HepG2 (cell line): ENCODE data around the gene ABCB6. TPM values are rescaled to one million over a fixed set of nuclear protein-coding genes. Genes with fewer than 3 reads are reported as not detected.

Source experiments
- ATAC-seq: fragments of 200-7000 bp; cut with Tn5 transposase; 3 replicates; pipeline ENCODE4 v1.9.1; 2020; ENCODE audit warnings: mild to moderate bottlenecking, moderate library complexity
- BruUV-seq: library from RNA; stranded (reverse); fragments of 400-500 nt; replicated peaks from 2 replicates; lab custom pipeline; 2021; lab: Mats Ljungman, UMichigan
- CTCF ChIA-PET: fragments of 300-600 bp; formaldehyde crosslinking; extraction: SDS; loops from one replicate; lab custom pipeline; 2021; ENCODE audit warnings: low total read pairs, inconsistent platforms, low intra/inter-chr PET ratio; lab: Yijun Ruan, JAX
- POLR2A ChIA-PET: fragments of 350-600 bp; sonication (Branson Sonifier 250); formaldehyde crosslinking; loops from one replicate; lab custom pipeline; 2020; ENCODE audit warnings: antibody characterized with exemption, inconsistent platforms; lab: Yijun Ruan, JAX
- DNase-seq: peaks from one replicate; pipeline ENCODE4 v3.0.0-alpha.2; 2015; ENCODE audit warnings: low spot score
- FAIRE-seq: peaks from 3 replicates; lab custom pipeline; 2011; peaks lifted over from hg19 to GRCh38; lab: Jason Lieb, UNC
- H2AFZ ChIP-seq: one replicate; pipeline ENCODE4 v1.6.1; 2011; ENCODE audit warnings: low read length, inconsistent platforms
- H3K27ac ChIP-seq: fragments of 300-600 bp; 3 replicates; pipeline ENCODE4 v1.8.0; 2011; ENCODE audit warnings: mixed run types, mild to moderate bottlenecking, mixed read lengths, low read length, inconsistent platforms; ENCODE audit not compliant: insufficient read depth; ENCODE audit errors: extremely low read length
- H3K27me3 ChIP-seq, 2 experiments: fragments of 200-600 bp in 1 of 2; 2 replicates in 1 of 2; 3 replicates in 1 of 2; pipeline versions ENCODE4 v1.6.0 to v1.8.0; 2011; ENCODE audit warnings: low read length in 2 of 2, mild to moderate bottlenecking in 2 of 2, moderate library complexity in 2 of 2, inconsistent platforms in 1 of 2; ENCODE audit not compliant: insufficient read depth in 2 of 2, control insufficient read depth in 1 of 2
- H3K36me3 ChIP-seq, 2 experiments: fragments of 200-600 bp in 1 of 2; replicated peaks in 1 of 2; 2 replicates in 1 of 2; 3 replicates in 1 of 2; pipeline versions ENCODE4 v1.5.1 to v1.8.0; 2011; ENCODE audit warnings: low read length in 2 of 2, inconsistent platforms in 1 of 2; ENCODE audit not compliant: insufficient read depth in 2 of 2, control insufficient read depth in 1 of 2
- H3K4me1 ChIP-seq: 2 replicates; pipeline ENCODE4 v1.5.1; 2012; ENCODE audit warnings: low read length, inconsistent platforms; ENCODE audit not compliant: insufficient read depth
- H3K4me2 ChIP-seq: 2 replicates; pipeline ENCODE4 v1.6.0; 2011; ENCODE audit warnings: low read depth, low read length, inconsistent platforms
- H3K4me3 ChIP-seq, 3 experiments: fragments of 200-600 bp in 1 of 3; sonication (generic), shearing (Covaris generic) in 1 of 3; replicated peaks in 1 of 3; 2 replicates each; pipeline ENCODE4 v1.5.1; 2011 to 2016; ENCODE audit warnings: low read length in 3 of 3, inconsistent platforms in 2 of 3, low read depth in 2 of 3, mild to moderate bottlenecking in 2 of 3, control low read depth in 1 of 3, mixed read lengths in 1 of 3; ENCODE audit not compliant: insufficient read depth in 1 of 3
- H3K79me2 ChIP-seq: one replicate; pipeline ENCODE4 v1.6.1; 2011; ENCODE audit warnings: low read length, inconsistent platforms; ENCODE audit not compliant: insufficient read depth
- H3K9ac ChIP-seq: 2 replicates; pipeline ENCODE4 v1.6.0; 2011; ENCODE audit warnings: mild to moderate bottlenecking, low read depth, low read length, inconsistent platforms; ENCODE audit not compliant: insufficient read depth
- H3K9me3 ChIP-seq: 2 replicates; pipeline ENCODE4 v1.5.1; 2012; ENCODE audit warnings: mild to moderate bottlenecking, low read length
- H4K20me1 ChIP-seq: 2 replicates; pipeline ENCODE4 v1.6.0; 2011; ENCODE audit warnings: inconsistent platforms, mild to moderate bottlenecking, low read length, moderate library complexity; ENCODE audit not compliant: insufficient read depth
- ATF3 ChIP-seq: sonication (generic); formaldehyde crosslinking; IDR thresholded peaks from 2 replicates; pipeline ENCODE4 v1.4.0; 2020; ENCODE audit warnings: missing genetic modification reagents
- CEBPG ChIP-seq: IDR thresholded peaks from 2 replicates; pipeline ENCODE4 v1.6.1; 2016
- FOXP4 ChIP-seq: sonication (generic); formaldehyde crosslinking; IDR thresholded peaks from 2 replicates; pipeline ENCODE4 v1.4.0; 2020; ENCODE audit warnings: missing genetic modification reagents
- GFI1 ChIP-seq: sonication (generic); formaldehyde crosslinking; IDR thresholded peaks from 2 replicates; pipeline ENCODE4 v1.5.0; 2020; ENCODE audit warnings: missing genetic modification reagents, mild to moderate bottlenecking, borderline replicate concordance
- HMGXB3 ChIP-seq: sonication (generic); formaldehyde crosslinking; IDR thresholded peaks from 2 replicates; pipeline ENCODE4 v1.4.0; 2020; ENCODE audit warnings: missing genetic modification reagents, borderline replicate concordance
- KAT2B ChIP-seq: fragments of 150-350 bp; IDR thresholded peaks from 2 replicates; pipeline ENCODE4 v1.6.1; 2014; ENCODE audit warnings: low read depth, low read length, borderline replicate concordance
- KLF16 ChIP-seq, 2 experiments: sonication (generic) in 1 of 2; formaldehyde crosslinking in 1 of 2; IDR thresholded peaks; 2 replicates each; pipeline versions ENCODE4 v1.6.1 to v1.8.0; 2016 to 2023; ENCODE audit warnings: missing genetic modification reagents in 2 of 2, missing compliant biosample characterization in 1 of 2
- LCORL ChIP-seq, 2 experiments: fragments of 450-650 bp in 1 of 2; sonication (generic) in 1 of 2; formaldehyde crosslinking in 1 of 2; IDR thresholded peaks; 2 replicates each; pipeline versions ENCODE4 v1.5.0 to v1.6.1; 2017 to 2020; ENCODE audit warnings: antibody characterized with exemption in 1 of 2, missing genetic modification reagents in 1 of 2
- NCOR1 ChIP-seq: fragments of 200-600 bp; sonication (generic); IDR thresholded peaks from 2 replicates; pipeline ENCODE4 v1.7.0; 2017; ENCODE audit warnings: antibody characterized with exemption, low read length, borderline replicate concordance
- SOX13 ChIP-seq, 3 experiments: fragments of 450-650 bp in 1 of 3; sonication (generic) in 1 of 3; formaldehyde crosslinking in 1 of 3; IDR thresholded peaks in 2 of 3; conservative IDR thresholded peaks in 1 of 3; 2 replicates each; pipeline versions ENCODE4 v1.5.0 to v1.6.1; 2016 to 2020; ENCODE audit warnings: antibody characterized with exemption in 1 of 3, mild to moderate bottlenecking in 1 of 3, missing compliant biosample characterization in 1 of 3, missing genetic modification reagents in 1 of 3, moderate library complexity in 1 of 3
- ZBTB2 ChIP-seq: sonication (generic); formaldehyde crosslinking; IDR thresholded peaks from 2 replicates; pipeline ENCODE4 v1.8.0; 2022; ENCODE audit warnings: low read depth, missing genetic modification reagents
- ZNF468 ChIP-seq: sonication (generic); formaldehyde crosslinking; IDR thresholded peaks from 2 replicates; pipeline ENCODE4 v1.8.0; 2022; ENCODE audit warnings: mild to moderate bottlenecking, moderate library complexity, missing genetic modification reagents
- ZNF605 ChIP-seq: sonication (generic); formaldehyde crosslinking; IDR thresholded peaks from 2 replicates; pipeline ENCODE4 v1.8.0; 2022; ENCODE audit warnings: mild to moderate bottlenecking, missing genetic modification reagents
- ZNF768 ChIP-seq: sonication (generic); formaldehyde crosslinking; IDR thresholded peaks from 2 replicates; pipeline ENCODE4 v1.4.0; 2020; ENCODE audit warnings: missing genetic modification reagents
- ZNF772 ChIP-seq: sonication (generic); formaldehyde crosslinking; IDR thresholded peaks from 2 replicates; pipeline ENCODE4 v1.5.0; 2020; ENCODE audit warnings: mild to moderate bottlenecking, missing genetic modification reagents
- WGBS: methylation state at CpG from one replicate; pipeline ENCODE4 v1.1.6; 2017; ENCODE audit warnings: low lambda C conversion rate; 5-methylcytosine and 5-hydroxymethylcytosine counted together
- in situ Hi-C: cut with HindIII; loops from 2 replicates; pipeline ENCODE4 v1.10.0; 2017; ENCODE audit warnings: low pct_unique_long_range_greater_than_20kb; ENCODE audit not compliant: extremely low pct_ligation_motif_present
- intact Hi-C: fragments of 100-400 bp; cut with micrococcal nuclease; formaldehyde crosslinking; loops from one replicate; pipeline ENCODE4 v1.10.0; 2022; ENCODE audit not compliant: unreplicated experiment
- polyA plus RNA-seq, 8 experiments: library from polyadenylated mRNA; depleted of rRNA in 3 of 8; stranded (reverse) in 7 of 8; unstranded in 1 of 8; fragments of >200 nt; fragmentation: Illumina TruSeq in 4 of 8; extraction: Trizol in 4 of 8; gene quantifications; 2 replicates each; pipeline versions ENCODE4 v1.2.1 to v1.2.3, GENCODE V29; 2011 to 2016; ENCODE audit warnings: low read depth in 4 of 8, missing spikeins in 1 of 8, mixed read lengths in 1 of 8; ENCODE audit not compliant: insufficient read depth in 1 of 8
- total RNA-seq, 5 experiments: library from RNA; depleted of rRNA; stranded (reverse); fragments of >200 nt; fragmentation: Illumina TruSeq; extraction: Trizol; gene quantifications; 2 replicates each; pipeline ENCODE4 v1.2.3, GENCODE V29; 2016; ENCODE audit warnings: low read depth in 1 of 5

The ABCB6 gene
- total and polyA plus RNA-seq, 2 of the 13 experiments (the other 11 are each of a cell fraction or from before 2014, with no cell fraction given) = 91.1 to 137 TPM

GRCh38 chr2:219218217-219218731 is 484 bp downstream of the ABCB6 start:
- H3K4me1 ChIP-seq = peaks cover 44% of the 10 kb centered on the region
- WGBS = 0% methylated on average over 12 of the region's 37 CpGs
- H3K9me3 ChIP-seq = no peaks in the 10 kb centered on the region
- intact Hi-C loops = loop anchor here (1.0 to 2.0 kb wide), 4 partner anchors 11 to 77 kb away; partner anchors contain the start of genes ANKZF1, ATG9A, CNPPD1 and NHEJ1
- in situ Hi-C loops = no loop called here
- FAIRE-seq (no peak), ATAC-seq (peak; percentile 77), DNase-seq (peak; percentile 65)
- H3K36me3 ChIP-seq = peaks cover 36 to 63% of the 10 kb centered on the region in 2 experiments
- no peak overlapping the region for H2AFZ ChIP-seq
- no peaks in the 10 kb centered on the region for H3K27me3 ChIP-seq
- H3K9ac ChIP-seq = peak overlapping the region; percentile 85
- TSS peak; percentile 46 for BruUV-seq
- H3K27ac ChIP-seq = peak overlapping the region; percentile 92
- POLR2A ChIA-PET = interaction anchor here (0.8 to 6.2 kb wide), 18 partner anchors 10 to 170 kb away, joined by 3 to 196 read pairs (median 8); partner anchors contain the start of genes ANKZF1, ATG9A, CNPPD1 and DNAJB2
- H3K4me3 ChIP-seq = peak overlapping the region; percentile 80 to 92 (median 85)
- CTCF ChIA-PET = interaction anchor here (1.5 kb wide), 1 partner anchor 77 kb away, joined by 8 read pairs; no protein-coding TSS in a partner anchor
- peak overlapping the region; percentile 99 for H3K4me2 ChIP-seq
- H4K20me1 ChIP-seq = no peaks in the 10 kb centered on the region
- peaks cover 11% of the 10 kb centered on the region for H3K79me2 ChIP-seq
- TF ChIP-seq FOXP4 (CRISPR knock-in tag) (no peak), ZNF605 (CRISPR knock-in tag) (no peak; the same call in 1 of the 2 replicates), SOX13 (IDR thresholded peaks at IDR 0.05) (no peak), SOX13 (CRISPR knock-in tag; conservative IDR thresholded peaks at IDR 0.05 in 1 of 2, IDR thresholded peaks at IDR 0.05 in 1 of 2) (no peak), KLF16 (CRISPR knock-in tag; IDR thresholded peaks at IDR 0.05) (no peak), NCOR1 (no peak), LCORL (IDR thresholded peaks at IDR 0.05) (no peak), LCORL (CRISPR knock-in tag; IDR thresholded peaks at IDR 0.05) (no peak), ATF3 (no peak), KAT2B (no peak), ZBTB2 (CRISPR knock-in tag) (no peak; the same call in 1 of the 2 replicates), ZNF772 (CRISPR knock-in tag) (no peak), GFI1 (CRISPR knock-in tag) (no peak), ZNF468 (0 out of 2 replicates have a peak, but pooled peaks have one; percentile 21), CEBPG (CRISPR knock-in tag) (no peak; the same call in 1 of the 2 replicates), HMGXB3 (CRISPR knock-in tag) (no peak), ZNF768 (CRISPR knock-in tag) (no peak)
